Suprapubic skin (tissue), 4 donors: Measurements from ENCODE around the gene METTL8. TPM values are rescaled to one million over a fixed set of nuclear protein-coding genes. Genes with fewer than 3 reads are reported as not detected.

Experiments used
- DNase-seq, 2 donors: peaks; one replicate each; pipeline ENCODE4 v3.0.0-alpha.2; 2019; ENCODE audit warnings: low spot score in 2 of 2
- H3K27ac ChIP-seq: fragments of 200-600 bp; sonication (generic); one replicate; pipeline ENCODE4 v1.5.1; 2019
- H3K27me3 ChIP-seq: fragments of 200-600 bp; sonication (generic); one replicate; pipeline ENCODE4 v1.5.1; 2019
- H3K36me3 ChIP-seq: fragments of 200-600 bp; sonication (generic); one replicate; pipeline ENCODE4 v1.5.1; 2019
- H3K4me1 ChIP-seq: fragments of 200-600 bp; sonication (generic); one replicate; pipeline ENCODE4 v1.5.1; 2019
- H3K4me3 ChIP-seq: fragments of 200-600 bp; sonication (generic); one replicate; pipeline ENCODE4 v1.5.1; 2019; ENCODE audit warnings: mild to moderate bottlenecking
- H3K9me3 ChIP-seq: fragments of 200-600 bp; sonication (generic); one replicate; pipeline ENCODE4 v1.5.1; 2019
- EP300 ChIP-seq: sonication (generic); formaldehyde crosslinking; IDR thresholded peaks from one replicate; pipeline ENCODE4 v1.6.1; 2017; ENCODE audit warnings: antibody characterized with exemption
- POLR2A ChIP-seq, 2 donors: fragments of 450-650 bp; IDR thresholded peaks; one replicate each; pipeline ENCODE4 v1.6.1; 2017; ENCODE audit warnings: antibody characterized with exemption in 2 of 2, mild to moderate bottlenecking in 2 of 2, moderate library complexity in 2 of 2
- POLR2AphosphoS5 ChIP-seq, 3 donors: sonication (generic); formaldehyde crosslinking; IDR thresholded peaks; one replicate each; pipeline ENCODE4 v1.6.1; 2017; ENCODE audit warnings: antibody characterized with exemption in 3 of 3
- WGBS: methylation state at CpG from one replicate; pipeline ENCODE4 v1.1.5; 2018; 5-methylcytosine and 5-hydroxymethylcytosine counted together
- total RNA-seq, 4 donors: library from RNA; depleted of rRNA; stranded (reverse); fragments of >200 nt; gene quantifications; one replicate each; pipeline ENCODE4 v1.1.0, GENCODE V29; 2016
- TF ChIP-seq, protein P1 (sequence below), 2 donors: fragments of 200-600 bp in 1 of 2; fragments of 450-650 bp in 1 of 2; sonication (generic) in 1 of 2; IDR thresholded peaks; one replicate each; pipeline ENCODE4 v1.5.1; 2016 to 2019; ENCODE audit warnings: antibody characterized with exemption in 2 of 2, mild to moderate bottlenecking in 1 of 2, moderate library complexity in 1 of 2

METTL8 gene
- total RNA-seq, 4 donors from 2014 or later, result 35.8 to 42.5 (median 38.7) TPM

GRCh38 chr2:171436307-171436706 is 2.5 kb upstream of the METTL8 start:
- TF ChIP-seq, protein P1, sequence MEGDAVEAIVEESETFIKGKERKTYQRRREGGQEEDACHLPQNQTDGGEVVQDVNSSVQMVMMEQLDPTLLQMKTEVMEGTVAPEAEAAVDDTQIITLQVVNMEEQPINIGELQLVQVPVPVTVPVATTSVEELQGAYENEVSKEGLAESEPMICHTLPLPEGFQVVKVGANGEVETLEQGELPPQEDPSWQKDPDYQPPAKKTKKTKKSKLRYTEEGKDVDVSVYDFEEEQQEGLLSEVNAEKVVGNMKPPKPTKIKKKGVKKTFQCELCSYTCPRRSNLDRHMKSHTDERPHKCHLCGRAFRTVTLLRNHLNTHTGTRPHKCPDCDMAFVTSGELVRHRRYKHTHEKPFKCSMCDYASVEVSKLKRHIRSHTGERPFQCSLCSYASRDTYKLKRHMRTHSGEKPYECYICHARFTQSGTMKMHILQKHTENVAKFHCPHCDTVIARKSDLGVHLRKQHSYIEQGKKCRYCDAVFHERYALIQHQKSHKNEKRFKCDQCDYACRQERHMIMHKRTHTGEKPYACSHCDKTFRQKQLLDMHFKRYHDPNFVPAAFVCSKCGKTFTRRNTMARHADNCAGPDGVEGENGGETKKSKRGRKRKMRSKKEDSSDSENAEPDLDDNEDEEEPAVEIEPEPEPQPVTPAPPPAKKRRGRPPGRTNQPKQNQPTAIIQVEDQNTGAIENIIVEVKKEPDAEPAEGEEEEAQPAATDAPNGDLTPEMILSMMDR (IDR thresholded peaks at IDR 0.05), result no peak
- no peak for TF ChIP-seq EP300
- TF ChIP-seq POLR2AphosphoS5 (IDR thresholded peaks at IDR 0.05), result no peak
- TF ChIP-seq POLR2A (IDR thresholded peaks at IDR 0.05), result no peak
- H3K27me3 ChIP-seq, result no peaks in the 10 kb centered on the region
- 92% methylated on average over 1 of the region's 1 CpG for WGBS
- DNase-seq, result no peak
- H3K36me3 ChIP-seq, result peaks cover 22% of the 10 kb centered on the region
- H3K9me3 ChIP-seq, result no peaks in the 10 kb centered on the region
- no peak overlapping the region for H3K4me3 ChIP-seq
- H3K4me1 ChIP-seq, result peaks cover 29% of the 10 kb centered on the region
- no peak overlapping the region for H3K27ac ChIP-seq

GRCh38 chr2:171434013-171434989 is 511 bp upstream of the METTL8 start, which contains the start of gene DCAF17:
Gene DCAF17 (plus strand): TSS chr2:171434226. CDS start chr2:171434578, 352 bp downstream.
- H3K36me3 ChIP-seq, result peaks cover 8% of the 10 kb centered on the region
- H3K4me1 ChIP-seq, result peaks cover 37% of the 10 kb centered on the region
- peak within 1 kb of the TSS; percentile 97 for H3K27ac ChIP-seq
- peak; percentile 95 to 96 for DNase-seq
- WGBS, result under 1% methylated on average over 57 of the region's 92 CpGs
- no peak for TF ChIP-seq EP300
- TF ChIP-seq, protein P1 (IDR thresholded peaks at IDR 0.05), result peak in 1 of 2 donors; percentile 35
- peak in 2 of 3 donors; percentile 31 to 63 for TF ChIP-seq POLR2AphosphoS5 (IDR thresholded peaks at IDR 0.05)
- peak in 1 of 2 donors; percentile 56 for TF ChIP-seq POLR2A (IDR thresholded peaks at IDR 0.05)
- H3K9me3 ChIP-seq, result no peaks in the 10 kb centered on the region
- peak within 1 kb of the TSS; percentile 73 for H3K4me3 ChIP-seq
- H3K27me3 ChIP-seq, result no peaks in the 10 kb centered on the region

DNA sequence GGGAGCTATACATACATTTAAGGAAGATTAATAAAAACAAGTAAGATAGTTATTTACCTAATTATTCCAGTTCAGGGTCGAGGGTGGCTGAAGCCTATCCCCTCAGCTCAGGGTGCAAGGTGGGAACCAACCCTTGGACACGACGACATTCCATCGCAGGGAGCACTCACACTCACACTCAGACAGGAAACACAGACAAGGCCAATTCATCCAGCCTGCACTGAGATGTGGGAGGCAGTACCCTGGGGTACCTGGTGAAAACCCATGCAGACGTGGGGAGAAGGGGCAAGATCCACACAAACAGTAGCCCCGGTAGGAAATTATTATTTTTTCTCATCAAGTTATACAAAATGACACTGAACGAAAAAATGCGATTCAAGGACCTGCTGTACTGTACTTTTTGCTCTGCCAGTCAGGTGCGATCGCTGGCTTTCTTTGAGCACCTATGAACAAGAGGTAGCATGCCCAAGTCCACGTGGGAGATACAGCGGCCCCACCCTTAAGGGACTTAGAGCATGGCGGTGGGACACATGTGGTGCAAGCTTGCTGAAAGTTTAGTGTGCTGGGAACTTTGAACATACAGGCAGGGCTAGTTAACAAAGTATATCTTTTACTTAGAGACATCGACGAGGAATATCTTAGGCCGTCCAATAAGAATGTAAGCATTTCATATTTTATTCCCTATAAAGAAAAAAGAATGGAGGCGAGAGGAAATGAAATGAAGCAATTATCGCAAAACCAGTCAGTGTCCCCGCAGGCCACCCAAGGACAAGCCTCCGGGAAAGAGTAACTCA is 624 bp downstream of the METTL8 start:
- Histone ChIP-seq H3K4me3 (peak overlapping the region; percentile 73), H3K4me1 (peaks cover 37% of the 10 kb centered on the region), H3K36me3 (peaks cover 8% of the 10 kb centered on the region), H3K27ac (peak overlapping the region; percentile 97), H3K27me3 (no peaks in the 10 kb centered on the region), H3K9me3 (no peaks in the 10 kb centered on the region)
- DNase-seq, result peak in 1 of 2 donors; percentile 67
- 10% methylated on average over 20 of the region's 20 CpGs for WGBS
- TF ChIP-seq, protein P1 (IDR thresholded peaks at IDR 0.05), result no peak
- TF ChIP-seq POLR2A (IDR thresholded peaks at IDR 0.05), result no peak
- no peak for TF ChIP-seq EP300
- no peak for TF ChIP-seq POLR2AphosphoS5 (IDR thresholded peaks at IDR 0.05)

- Histone ChIP-seq H3K27me3 (no peaks in the 10 kb centered on the region), H3K4me1 (peaks cover 37% of the 10 kb centered on the region), H3K9me3 (no peaks in the 10 kb centered on the region), H3K4me3 (no peak overlapping the region), H3K36me3 (peaks cover 8% of the 10 kb centered on the region), H3K27ac (peak overlapping the region; percentile 97)
- WGBS, result 46% methylated on average over 4 of the region's 4 CpGs
- TF ChIP-seq POLR2A (IDR thresholded peaks at IDR 0.05) (no peak), POLR2AphosphoS5 (IDR thresholded peaks at IDR 0.05) (no peak), EP300 (no peak)
- TF ChIP-seq, protein P1 (IDR thresholded peaks at IDR 0.05), result no peak
- no peak for DNase-seq
Observed at GRCh38 chr2:171432206-171432968, 1.4 kb downstream of the METTL8 start.
